Liver (tissue), 3 donors: ENCODE data around the gene DMRTC2.

ENCODE experiments used
- CTCF ChIP-seq: fragments of 150-350 bp; IDR thresholded peaks from 2 replicates; pipeline ENCODE4 v1.5.1; 2017; ENCODE audit warnings: improper control_type of control experiment, low read depth, low read length; ENCODE audit not compliant: missing input control
- JUND ChIP-seq, 2 donors: IDR thresholded peaks; 2 replicates each; pipeline ENCODE4 v1.6.1; 2016; ENCODE audit warnings: antibody characterized with exemption in 2 of 2
- SP1 ChIP-seq: IDR thresholded peaks from 2 replicates; pipeline ENCODE4 v1.6.1; 2018; ENCODE audit warnings: antibody characterized with exemption, mild to moderate bottlenecking
- YY1 ChIP-seq: IDR thresholded peaks from 2 replicates; pipeline ENCODE4 v1.6.1; 2016; ENCODE audit warnings: antibody characterized with exemption, mild to moderate bottlenecking
- donor health status: healthy.
- donor health status: healthy.

DNA sequence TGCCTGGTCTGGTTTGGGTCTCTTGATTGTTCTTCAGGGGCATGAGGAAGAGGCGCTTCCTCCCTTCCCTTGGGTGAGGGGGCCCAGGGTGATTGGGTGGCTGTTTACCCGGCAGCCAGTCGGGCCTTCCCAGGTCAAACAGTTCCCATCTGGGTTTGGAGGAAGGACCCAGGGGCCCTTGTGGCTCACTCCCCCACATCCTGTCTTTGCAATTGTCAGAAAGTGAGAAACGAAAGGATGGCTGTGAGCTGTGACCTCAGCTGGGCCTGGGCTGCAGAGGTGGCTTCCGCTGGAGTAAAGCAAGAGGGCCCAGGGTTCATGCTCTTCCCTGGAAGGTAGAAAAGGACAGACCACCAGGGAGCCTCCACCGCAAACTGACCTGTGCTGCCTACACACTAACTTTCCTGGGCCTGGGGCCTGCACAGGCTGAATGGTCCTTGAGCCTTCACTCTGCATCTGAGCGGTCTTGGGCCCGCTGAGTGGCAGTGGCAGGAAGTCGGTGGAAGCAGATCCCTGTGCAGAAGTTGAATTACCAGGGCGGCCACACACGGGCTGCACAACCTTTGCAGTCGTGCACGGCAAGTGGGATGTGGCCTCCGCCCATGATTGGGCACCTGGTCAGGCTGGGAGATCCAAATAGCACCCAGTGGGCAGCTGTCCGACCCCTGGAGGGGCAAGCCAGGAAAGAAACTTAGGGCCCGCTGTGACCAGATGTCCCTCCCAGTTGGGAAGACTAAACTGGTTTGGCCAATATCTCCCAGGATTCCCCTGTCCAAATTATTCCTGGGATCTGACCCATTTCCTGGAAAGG is 26.9 kb downstream of the DMRTC2 start:
- no peak for TF ChIP-seq CTCF
- no peak for TF ChIP-seq YY1
- peak; percentile 9 for TF ChIP-seq SP1
- TF ChIP-seq JUND (IDR thresholded peaks at IDR 0.05): no peak
